Nephron progenitor cell (in vitro differentiated cells): ENCODE data around the gene EPB41.
A peak's percentile ranks its signal among the peaks of the same experiment; 100 is the strongest.
"Not testable (repeated sequence)": the region's sequence is repeated elsewhere in the genome, so short reads cannot be mapped to it uniquely, and the experiment has no call there.

Experiments
- DNase-seq: peaks from one replicate; pipeline ENCODE4 v3.0.0; 2021
- H3K27ac Mint-ChIP-seq: 2 replicates; pipeline ENCODE4 v1.8.0; 2021; ENCODE audit warnings: mild to moderate bottlenecking, moderate library complexity, mixed read lengths
- H3K27me3 Mint-ChIP-seq: 2 replicates; pipeline ENCODE4 v1.8.0; 2021; ENCODE audit warnings: mild to moderate bottlenecking, low read depth, mixed read lengths; ENCODE audit not compliant: poor library complexity
- H3K36me3 Mint-ChIP-seq: 2 replicates; pipeline ENCODE4 v1.8.0; 2021; ENCODE audit warnings: low read depth, mixed read lengths
- H3K4me1 Mint-ChIP-seq: 2 replicates; pipeline ENCODE4 v1.8.0; 2021; ENCODE audit warnings: mixed read lengths
- H3K4me3 Mint-ChIP-seq: 2 replicates; pipeline ENCODE4 v1.8.0; 2021; ENCODE audit warnings: mild to moderate bottlenecking, moderate library complexity, mixed read lengths
- H3K9me3 Mint-ChIP-seq: 2 replicates; pipeline ENCODE4 v1.8.0; 2021; ENCODE audit warnings: mild to moderate bottlenecking, moderate library complexity, mixed read lengths
- CTCF ChIP-seq: fragments of 200-600 bp; sonication (generic); IDR thresholded peaks from 2 replicates; pipeline ENCODE4 v1.5.0; 2021; ENCODE audit warnings: antibody characterized with exemption

EPB41 gene

GRCh38 chr1:29077155-29077554, 162.8 kb downstream of the EPB41 start:
- H3K4me3 Mint-ChIP-seq = no peak overlapping the region
- H3K9me3 Mint-ChIP-seq = no peaks in the 10 kb centered on the region
- H3K27me3 Mint-ChIP-seq = no peaks in the 10 kb centered on the region
- DNase-seq = no peak
- no peak for TF ChIP-seq CTCF
- H3K36me3 Mint-ChIP-seq = peaks cover 5% of the 10 kb centered on the region
- no peak overlapping the region for H3K27ac Mint-ChIP-seq
- no peaks in the 10 kb centered on the region for H3K4me1 Mint-ChIP-seq

- DNase-seq, H3K27me3 Mint-ChIP-seq, H3K27ac Mint-ChIP-seq, H3K36me3 Mint-ChIP-seq, H3K4me1 Mint-ChIP-seq, H3K9me3 Mint-ChIP-seq, H3K4me3 Mint-ChIP-seq: not testable (repeated sequence)
Measured at GRCh38 chr1:29079916-29080629, 165.7 kb downstream of the EPB41 start.

- Mint-ChIP-seq H3K27me3 (no peaks in the 10 kb centered on the region), H3K4me3 (no peak overlapping the region), H3K27ac (no peak overlapping the region), H3K9me3 (no peaks in the 10 kb centered on the region), H3K4me1 (no peaks in the 10 kb centered on the region), H3K36me3 (peaks cover 12% of the 10 kb centered on the region)
- DNase-seq = no peak
- TF ChIP-seq CTCF = no peak
Measured at GRCh38 chr1:29081201-29081600, 166.8 kb downstream of the EPB41 start.

- Mint-ChIP-seq H3K27me3 (no peaks in the 10 kb centered on the region), H3K4me3 (no peak overlapping the region), H3K9me3 (no peaks in the 10 kb centered on the region), H3K27ac (peak overlapping the region; percentile 45), H3K4me1 (no peaks in the 10 kb centered on the region), H3K36me3 (peaks cover 16% of the 10 kb centered on the region)
- TF ChIP-seq CTCF = no peak
- DNase-seq = no peak
Measured at GRCh38 chr1:29082519-29082918, 168.2 kb downstream of the EPB41 start.

- Mint-ChIP-seq H3K4me3 (no peak overlapping the region), H3K4me1 (no peaks in the 10 kb centered on the region), H3K27ac (no peak overlapping the region), H3K27me3 (no peaks in the 10 kb centered on the region), H3K36me3 (peaks cover 16% of the 10 kb centered on the region), H3K9me3 (no peaks in the 10 kb centered on the region)
- TF ChIP-seq CTCF = no peak
- no peak for DNase-seq
Measured at GRCh38 chr1:29083317-29084195, 169.2 kb downstream of the EPB41 start.

GRCh38 chr1:29084196-29084521, 169.8 kb downstream of the EPB41 start:
- no peaks in the 10 kb centered on the region for H3K9me3 Mint-ChIP-seq
- H3K36me3 Mint-ChIP-seq = peaks cover 16% of the 10 kb centered on the region
- TF ChIP-seq CTCF = no peak
- H3K27ac Mint-ChIP-seq = no peak overlapping the region
- H3K27me3 Mint-ChIP-seq = no peaks in the 10 kb centered on the region
- H3K4me3 Mint-ChIP-seq = no peak overlapping the region
- DNase-seq = no peak
- no peaks in the 10 kb centered on the region for H3K4me1 Mint-ChIP-seq
